ENCODE results near the gene C19orf85. TPM values are rescaled to one million over a fixed set of nuclear protein-coding genes. Genes with fewer than 3 reads are reported as not detected.
A peak's percentile ranks its signal among the peaks of the same experiment; 100 is the strongest.

Gene C19orf85
- total RNA-seq, 6 experiments from 2014 or later = not detected

DNA sequence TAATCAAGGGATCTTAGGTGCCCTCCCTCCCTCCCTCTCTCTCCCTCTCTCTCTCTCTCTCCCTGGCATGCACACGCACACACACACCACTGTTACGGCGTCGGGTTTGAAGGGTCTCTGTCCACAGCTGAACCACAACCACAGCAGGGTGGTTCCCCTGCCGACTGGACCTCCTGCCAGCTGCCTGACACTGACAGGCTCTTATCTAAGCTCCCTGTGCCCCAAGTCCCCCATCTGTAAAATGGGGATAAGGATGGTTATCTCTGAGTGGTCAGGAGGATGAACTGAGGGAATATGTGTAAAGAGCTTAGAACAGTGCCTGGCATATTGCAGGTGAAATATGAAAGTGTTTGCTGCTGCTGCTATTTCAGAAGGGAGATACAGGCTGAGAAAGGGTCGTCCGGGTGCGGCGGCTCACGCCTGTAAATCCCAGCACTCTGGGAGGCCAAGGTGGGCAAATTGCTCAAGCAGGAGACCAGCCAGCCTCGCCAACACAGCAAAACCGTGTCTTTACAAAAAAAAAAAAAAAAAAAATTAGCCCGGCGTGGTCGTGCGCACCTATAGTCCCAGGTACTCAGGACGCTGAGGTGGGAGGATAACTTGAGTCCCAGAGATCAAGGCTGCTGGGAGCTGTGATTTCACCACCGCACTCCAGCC, 20.6 kb downstream of the C19orf85 start:
- Mint-ChIP-seq H3K36me3 (ENCODE audit: low read depth) (peaks cover 5% of the 10 kb centered on the region; the same call in 1 of the 2 replicates), H3K27me3 (ENCODE audit: insufficient read depth) (peaks cover 47% of the 10 kb centered on the region)
- DNase-seq = no peak

DNA sequence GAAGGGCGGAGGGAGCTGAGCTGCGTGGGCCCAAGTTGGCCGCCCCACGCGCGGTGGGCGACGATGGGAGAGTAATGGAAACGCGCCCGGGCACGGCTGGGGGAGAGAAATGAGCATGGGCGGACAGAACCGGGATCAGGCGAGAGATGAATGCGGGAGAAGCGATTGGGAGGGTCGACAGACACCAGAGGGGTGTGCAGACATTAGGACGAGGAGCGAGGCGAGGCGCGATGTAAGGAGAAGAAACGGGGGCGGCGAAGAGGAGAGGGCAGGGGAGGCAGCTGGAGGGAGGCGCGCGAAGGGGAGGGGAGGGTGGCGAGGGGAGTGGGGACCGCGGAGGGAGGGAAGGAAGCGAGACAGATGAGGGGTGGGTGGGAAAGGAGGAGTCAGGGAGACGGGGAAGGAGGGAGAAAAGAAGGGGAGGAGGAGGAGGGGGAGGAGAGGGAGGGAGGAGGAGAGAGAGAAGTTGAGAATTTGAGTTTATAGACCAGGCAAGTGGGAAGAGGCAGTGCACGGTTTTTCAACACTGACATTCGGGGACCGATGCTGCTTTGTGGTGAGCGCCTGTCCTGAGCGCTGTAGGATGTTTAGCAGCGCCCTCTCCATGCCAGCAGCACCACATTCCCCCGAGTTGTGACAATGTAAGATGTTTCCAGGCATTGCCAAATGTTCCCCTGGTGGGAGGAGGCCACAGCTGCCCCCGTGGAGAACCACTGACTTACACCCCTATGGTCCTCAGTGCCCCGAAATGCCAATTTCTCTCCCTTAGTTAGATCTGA, 21.3 kb downstream of the C19orf85 start, which contains the start of gene SHISA7:
SHISA7 (minus strand) TSS at position 256 of the 779 bp plus-strand sequence. CDS start 437 bp downstream, outside the sequence.
- Mint-ChIP-seq H3K4me3 (no peak within 1 kb of the TSS), H3K27me3 (ENCODE audit: insufficient read depth) (peaks cover 47% of the 10 kb centered on the region), H3K36me3 (ENCODE audit: low read depth) (peaks cover 5% of the 10 kb centered on the region; the same call in 1 of the 2 replicates), H3K4me1 (ENCODE audit: low read depth) (peaks cover 10% of the 10 kb centered on the region), H3K9me3 (peaks cover 4% of the 10 kb centered on the region; the same call in 1 of the 2 replicates), H3K27ac (no peak within 1 kb of the TSS)
- TF ChIP-seq, protein P1, sequence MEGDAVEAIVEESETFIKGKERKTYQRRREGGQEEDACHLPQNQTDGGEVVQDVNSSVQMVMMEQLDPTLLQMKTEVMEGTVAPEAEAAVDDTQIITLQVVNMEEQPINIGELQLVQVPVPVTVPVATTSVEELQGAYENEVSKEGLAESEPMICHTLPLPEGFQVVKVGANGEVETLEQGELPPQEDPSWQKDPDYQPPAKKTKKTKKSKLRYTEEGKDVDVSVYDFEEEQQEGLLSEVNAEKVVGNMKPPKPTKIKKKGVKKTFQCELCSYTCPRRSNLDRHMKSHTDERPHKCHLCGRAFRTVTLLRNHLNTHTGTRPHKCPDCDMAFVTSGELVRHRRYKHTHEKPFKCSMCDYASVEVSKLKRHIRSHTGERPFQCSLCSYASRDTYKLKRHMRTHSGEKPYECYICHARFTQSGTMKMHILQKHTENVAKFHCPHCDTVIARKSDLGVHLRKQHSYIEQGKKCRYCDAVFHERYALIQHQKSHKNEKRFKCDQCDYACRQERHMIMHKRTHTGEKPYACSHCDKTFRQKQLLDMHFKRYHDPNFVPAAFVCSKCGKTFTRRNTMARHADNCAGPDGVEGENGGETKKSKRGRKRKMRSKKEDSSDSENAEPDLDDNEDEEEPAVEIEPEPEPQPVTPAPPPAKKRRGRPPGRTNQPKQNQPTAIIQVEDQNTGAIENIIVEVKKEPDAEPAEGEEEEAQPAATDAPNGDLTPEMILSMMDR (IDR thresholded peaks at IDR 0.05) = 0 out of 2 replicates have a peak, but pooled peaks have one; percentile 11
- DNase-seq = no peak

More for the DNA sequence above, 20.6 kb downstream of the C19orf85 start:
- Mint-ChIP-seq H3K4me1 (ENCODE audit: low read depth) (peaks cover 10% of the 10 kb centered on the region), H3K9me3 (peaks cover 4% of the 10 kb centered on the region; the same call in 1 of the 2 replicates), H3K27ac (no peak overlapping the region), H3K4me3 (no peak overlapping the region)
- TF ChIP-seq, protein P1 (IDR thresholded peaks at IDR 0.05) = no peak

DNA sequence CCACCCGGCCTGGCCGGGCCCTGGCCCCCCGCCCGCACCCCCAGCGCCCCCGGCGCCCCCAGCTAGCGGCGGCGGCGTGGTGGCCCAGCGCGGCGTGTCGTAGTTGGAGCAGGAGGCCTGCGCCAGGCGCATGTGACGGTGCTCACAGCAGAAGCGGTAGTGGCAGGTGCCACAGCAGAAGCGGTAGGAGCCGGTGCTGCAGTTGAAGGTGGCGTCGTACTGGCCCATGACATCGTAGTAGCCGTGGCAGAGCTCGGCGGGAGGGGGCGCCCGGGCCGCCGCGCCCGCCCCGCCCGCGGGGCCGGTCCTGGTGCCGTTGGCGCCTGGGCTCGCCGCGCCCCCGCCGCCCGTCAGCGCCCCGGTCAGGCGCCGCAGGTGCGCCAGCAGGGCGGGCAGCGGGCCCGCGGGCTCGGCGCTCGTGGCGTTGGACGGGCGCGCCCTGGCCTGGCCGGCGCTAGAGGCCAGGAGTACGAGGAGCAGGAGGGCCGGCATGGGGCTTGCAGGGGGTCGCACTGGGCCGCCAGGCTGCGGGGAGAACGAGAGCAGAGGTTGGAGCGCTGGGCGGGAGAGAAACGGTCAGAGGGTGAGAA, 22.1 kb downstream of the C19orf85 start:
- Mint-ChIP-seq H3K4me3 (no peak overlapping the region), H3K27me3 (ENCODE audit: insufficient read depth) (peaks cover 47% of the 10 kb centered on the region), H3K9me3 (peaks cover 4% of the 10 kb centered on the region; the same call in 1 of the 2 replicates), H3K4me1 (ENCODE audit: low read depth) (peaks cover 10% of the 10 kb centered on the region), H3K27ac (no peak overlapping the region), H3K36me3 (ENCODE audit: low read depth) (peaks cover 5% of the 10 kb centered on the region; the same call in 1 of the 2 replicates)
- no peak for DNase-seq
- TF ChIP-seq, protein P1 (IDR thresholded peaks at IDR 0.05) = no peak

DNA sequence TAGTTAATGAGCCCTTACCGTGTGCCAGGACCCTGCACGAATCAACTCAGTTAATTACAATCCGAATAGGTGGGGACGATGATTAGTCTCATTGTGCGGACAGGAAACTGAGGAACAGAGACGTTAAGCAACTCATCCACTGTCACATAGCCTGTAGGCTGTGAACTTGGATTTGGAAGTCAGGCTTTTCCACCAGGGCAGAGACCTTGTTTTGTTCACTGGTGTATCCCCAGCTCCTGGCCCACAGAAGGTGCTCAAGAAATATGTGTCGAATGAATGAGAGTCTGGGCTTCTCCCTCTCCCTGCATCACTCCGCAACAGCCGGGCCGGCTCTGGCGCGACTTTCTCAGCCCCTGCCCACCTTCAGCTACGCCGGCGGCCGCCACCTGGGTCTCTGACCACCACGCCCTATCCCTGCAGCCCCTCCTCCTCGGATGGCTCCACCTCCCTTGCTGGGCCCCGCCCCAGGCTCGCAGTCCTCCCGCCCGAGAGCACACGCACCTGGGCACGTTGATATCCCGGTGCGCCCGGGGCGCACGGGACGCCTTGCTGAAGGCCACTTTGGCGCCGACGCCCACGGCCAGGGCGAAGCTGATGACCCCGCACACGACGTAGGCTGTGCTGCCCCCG, 22.7 kb downstream of the C19orf85 start:
- Mint-ChIP-seq H3K27ac (no peak overlapping the region), H3K4me3 (no peak overlapping the region), H3K36me3 (ENCODE audit: low read depth) (peaks cover 5% of the 10 kb centered on the region; the same call in 1 of the 2 replicates), H3K4me1 (ENCODE audit: low read depth) (peaks cover 10% of the 10 kb centered on the region), H3K27me3 (ENCODE audit: insufficient read depth) (peaks cover 48% of the 10 kb centered on the region), H3K9me3 (peaks cover 4% of the 10 kb centered on the region; the same call in 1 of the 2 replicates)
- no peak for DNase-seq
- TF ChIP-seq, protein P1 (IDR thresholded peaks at IDR 0.05) = no peak

DNA sequence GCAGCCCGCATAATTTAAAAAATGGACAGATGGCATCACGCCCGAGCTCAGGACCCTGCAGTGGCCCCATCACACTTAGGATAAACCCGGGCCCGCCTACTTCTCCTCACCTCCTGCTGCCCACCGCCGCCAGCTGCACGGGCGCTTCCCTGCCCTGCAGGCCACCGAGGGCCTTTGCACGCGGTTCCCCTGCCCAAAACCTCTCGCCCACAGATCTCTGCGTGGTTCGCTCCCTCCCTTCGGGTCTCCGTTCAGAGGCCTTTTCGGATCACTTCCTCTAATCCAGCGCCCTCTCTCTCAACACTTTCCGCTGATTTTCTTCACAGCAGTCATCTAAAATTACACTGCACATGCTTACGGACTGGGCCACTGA, 23.2 kb downstream of the C19orf85 start:
- DNase-seq = no peak
- Mint-ChIP-seq H3K4me3 (no peak overlapping the region; the same call in 1 of the 2 replicates), H3K36me3 (ENCODE audit: low read depth) (peaks cover 5% of the 10 kb centered on the region; the same call in 1 of the 2 replicates), H3K9me3 (peaks cover 4% of the 10 kb centered on the region; the same call in 1 of the 2 replicates), H3K27ac (no peak overlapping the region), H3K27me3 (ENCODE audit: insufficient read depth) (peaks cover 47% of the 10 kb centered on the region), H3K4me1 (ENCODE audit: low read depth) (peaks cover 10% of the 10 kb centered on the region)
- TF ChIP-seq, protein P1 (IDR thresholded peaks at IDR 0.05) = no peak
